Testis (tissue), 2 donors: ENCODE measurements around the gene NUP37.

Experiments used
- CTCF ChIP-seq, 3 experiments: fragments of 450-650 bp in 2 of 3; fragments of 200-600 bp in 1 of 3; sonication (generic) in 1 of 3; IDR thresholded peaks; one replicate each; pipeline ENCODE4 v1.5.1; 2016 to 2019; ENCODE audit warnings: antibody characterized with exemption in 3 of 3, mild to moderate bottlenecking in 2 of 3, moderate library complexity in 1 of 3
- POLR2A ChIP-seq: fragments of 450-650 bp; IDR thresholded peaks from one replicate; pipeline ENCODE4 v1.6.1; 2017; ENCODE audit warnings: antibody characterized with exemption, mild to moderate bottlenecking, moderate library complexity

- no peak for TF ChIP-seq CTCF (IDR thresholded peaks at IDR 0.05)
- TF ChIP-seq POLR2A: no peak
These were observed 13.0 kb downstream of the NUP37 start for GRCh38 chr12:102106905-102107304.
